Measurements from ENCODE around the gene SLC49A3.

DNA sequence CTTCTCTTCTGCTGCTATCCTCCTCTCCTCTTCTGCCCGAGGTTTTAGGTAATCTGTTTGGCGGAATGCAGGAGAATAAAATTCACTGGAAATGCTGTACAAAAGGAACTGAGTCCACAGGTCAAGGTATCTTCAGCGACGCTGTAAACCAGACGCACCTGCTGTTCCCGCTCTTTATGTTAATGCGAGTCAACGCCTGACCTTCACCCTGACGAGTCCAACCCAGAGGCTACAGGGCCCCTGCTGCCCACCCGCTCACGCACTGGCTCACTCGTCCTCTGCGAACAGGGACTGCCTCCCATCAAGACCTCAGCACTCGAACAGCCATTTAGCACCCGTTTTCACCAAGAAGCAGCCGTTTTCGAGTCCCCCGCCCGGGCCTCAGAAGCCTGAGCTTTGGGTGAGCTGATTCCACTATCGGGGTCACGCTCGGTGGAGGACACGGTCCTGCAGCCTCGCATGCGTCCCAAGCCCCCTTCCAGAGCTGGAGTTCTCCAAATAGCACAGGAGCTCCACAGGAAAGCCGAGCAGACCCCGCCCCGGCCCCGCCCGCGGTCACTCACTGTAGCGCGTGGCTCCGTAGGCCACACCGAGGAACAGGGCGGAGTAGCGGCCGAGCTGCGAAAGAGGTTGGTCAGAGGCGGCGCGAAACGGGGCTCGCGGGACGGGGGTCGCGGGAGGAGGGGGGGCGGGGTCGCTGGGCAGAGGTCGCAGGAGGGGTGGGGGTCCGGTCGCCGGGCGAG, 15.4 kb downstream of the SLC49A3 start:
- TF ChIP-seq, protein P1, sequence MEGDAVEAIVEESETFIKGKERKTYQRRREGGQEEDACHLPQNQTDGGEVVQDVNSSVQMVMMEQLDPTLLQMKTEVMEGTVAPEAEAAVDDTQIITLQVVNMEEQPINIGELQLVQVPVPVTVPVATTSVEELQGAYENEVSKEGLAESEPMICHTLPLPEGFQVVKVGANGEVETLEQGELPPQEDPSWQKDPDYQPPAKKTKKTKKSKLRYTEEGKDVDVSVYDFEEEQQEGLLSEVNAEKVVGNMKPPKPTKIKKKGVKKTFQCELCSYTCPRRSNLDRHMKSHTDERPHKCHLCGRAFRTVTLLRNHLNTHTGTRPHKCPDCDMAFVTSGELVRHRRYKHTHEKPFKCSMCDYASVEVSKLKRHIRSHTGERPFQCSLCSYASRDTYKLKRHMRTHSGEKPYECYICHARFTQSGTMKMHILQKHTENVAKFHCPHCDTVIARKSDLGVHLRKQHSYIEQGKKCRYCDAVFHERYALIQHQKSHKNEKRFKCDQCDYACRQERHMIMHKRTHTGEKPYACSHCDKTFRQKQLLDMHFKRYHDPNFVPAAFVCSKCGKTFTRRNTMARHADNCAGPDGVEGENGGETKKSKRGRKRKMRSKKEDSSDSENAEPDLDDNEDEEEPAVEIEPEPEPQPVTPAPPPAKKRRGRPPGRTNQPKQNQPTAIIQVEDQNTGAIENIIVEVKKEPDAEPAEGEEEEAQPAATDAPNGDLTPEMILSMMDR (IDR thresholded peaks at IDR 0.05), result no peak
- no peak for TF ChIP-seq POLR2A (IDR thresholded peaks at IDR 0.05)

Data from adrenal gland (tissue), 5 donors.